Neuronal stem cell (in vitro differentiated cells): ENCODE data around the gene CTDSP2.
A peak's percentile ranks its signal among the peaks of the same experiment; 100 is the strongest.

Experiments
- DNase-seq: peaks from one replicate; pipeline ENCODE4 v3.0.0-alpha.2; 2013; ENCODE audit warnings: low spot score
- H2AFZ ChIP-seq: one replicate; pipeline ENCODE4 v1.6.1; 2013; ENCODE audit warnings: mild to moderate bottlenecking, low read length, inconsistent platforms
- H2AK5ac ChIP-seq: 2 replicates; pipeline ENCODE4 v1.6.1; 2013; ENCODE audit warnings: low read depth, mild to moderate bottlenecking, inconsistent platforms, low read length, moderate library complexity, mixed read lengths
- H2BK120ac ChIP-seq: 2 replicates; pipeline ENCODE4 v1.6.1; 2013; ENCODE audit warnings: low read depth, mild to moderate bottlenecking, inconsistent platforms, low read length, moderate library complexity, mixed read lengths
- H2BK12ac ChIP-seq: one replicate; pipeline ENCODE4 v1.6.1; 2013; ENCODE audit warnings: low read length, inconsistent platforms
- H2BK15ac ChIP-seq: 2 replicates; pipeline ENCODE4 v1.6.1; 2013; ENCODE audit warnings: mild to moderate bottlenecking, low read length, inconsistent platforms, mixed read lengths
- H2BK5ac ChIP-seq: one replicate; pipeline ENCODE4 v1.6.1; 2013; ENCODE audit warnings: inconsistent platforms, mild to moderate bottlenecking, low read length, moderate library complexity
- H3K14ac ChIP-seq: one replicate; pipeline ENCODE4 v1.6.1; 2013; ENCODE audit warnings: low read length, inconsistent platforms
- H3K18ac ChIP-seq: 2 replicates; pipeline ENCODE4 v1.6.1; 2013; ENCODE audit warnings: low read length, inconsistent platforms
- H3K23ac ChIP-seq: 2 replicates; pipeline ENCODE4 v1.6.1; 2013; ENCODE audit warnings: low read depth, mild to moderate bottlenecking, mixed read lengths, low read length, inconsistent platforms; ENCODE audit not compliant: poor library complexity
- H3K27ac ChIP-seq: replicated peaks from 3 replicates; pipeline ENCODE4 v1.5.1; 2013; ENCODE audit warnings: low read length, inconsistent platforms
- H3K27me3 ChIP-seq, 3 experiments: 2 replicates each; pipeline ENCODE4 v1.6.1; 2013; ENCODE audit warnings: low read length in 3 of 3, mild to moderate bottlenecking in 2 of 3, inconsistent platforms in 1 of 3, low read depth in 1 of 3, mixed read lengths in 1 of 3, moderate library complexity in 1 of 3; ENCODE audit not compliant: control insufficient read depth in 3 of 3, insufficient read depth in 3 of 3
- H3K36me3 ChIP-seq, 2 donors: replicated peaks in 1 of 2; 2 replicates each; pipeline ENCODE4 v1.6.1; 2013; ENCODE audit warnings: low read length in 2 of 2; ENCODE audit not compliant: control insufficient read depth in 2 of 2, insufficient read depth in 2 of 2
- H3K4ac ChIP-seq: 2 replicates; pipeline ENCODE4 v1.6.1; 2013; ENCODE audit warnings: inconsistent platforms, mild to moderate bottlenecking, low read length, moderate library complexity
- H3K4me1 ChIP-seq, 2 donors: 1 replicate in 1 of 2; 2 replicates in 1 of 2; pipeline ENCODE4 v1.6.1; 2013; ENCODE audit warnings: low read length in 2 of 2, low read depth in 1 of 2; ENCODE audit not compliant: control insufficient read depth in 2 of 2, insufficient read depth in 1 of 2
- H3K4me2 ChIP-seq: one replicate; pipeline ENCODE4 v1.6.1; 2013; ENCODE audit warnings: mild to moderate bottlenecking, low read length, inconsistent platforms; ENCODE audit not compliant: insufficient read depth, poor library complexity, severe bottlenecking
- H3K4me3 ChIP-seq, 2 donors: 2 replicates each; pipeline ENCODE4 v1.5.1; 2013; ENCODE audit warnings: low read length in 2 of 2, mild to moderate bottlenecking in 2 of 2, inconsistent platforms in 1 of 2, moderate library complexity in 1 of 2
- H3K79me1 ChIP-seq: one replicate; pipeline ENCODE4 v1.6.1; 2013; ENCODE audit warnings: low read depth, mild to moderate bottlenecking, inconsistent platforms, low read length, moderate library complexity
- H3K9ac ChIP-seq: one replicate; pipeline ENCODE4 v1.6.1; 2013; ENCODE audit warnings: mild to moderate bottlenecking, low read depth, low read length, inconsistent platforms; ENCODE audit not compliant: poor library complexity
- H3K9me3 ChIP-seq, 2 donors: replicated peaks in 1 of 2; 2 replicates each; pipeline versions ENCODE3 to v1.6.1; 2013; ENCODE audit warnings: low read length in 2 of 2, mild to moderate bottlenecking in 2 of 2, inconsistent platforms in 1 of 2, low read depth in 1 of 2, mixed read lengths in 1 of 2, moderate library complexity in 1 of 2; ENCODE audit not compliant: control insufficient read depth in 2 of 2, insufficient read depth in 1 of 2
- H4K8ac ChIP-seq: one replicate; pipeline ENCODE4 v1.6.1; 2013; ENCODE audit warnings: low read depth, mild to moderate bottlenecking, inconsistent platforms, low read length, moderate library complexity
- H4K91ac ChIP-seq: one replicate; pipeline ENCODE4 v1.6.1; 2013; ENCODE audit warnings: low read length, low read depth, mild to moderate bottlenecking, inconsistent platforms; ENCODE audit not compliant: poor library complexity
- WGBS, 2 donors: extraction: QIAGEN DNeasy Blood & Tissue Kit; methylation state at CpG; one replicate each; pipeline ENCODE4 v1.1.7; 2013; ENCODE audit warnings: missing lambda C conversion rate in 2 of 2, mixed read lengths in 1 of 2; ENCODE audit not compliant: insufficient read length in 2 of 2, insufficient replicate concordance in 1 of 2; ENCODE audit errors: extremely low coverage in 2 of 2; 5-methylcytosine and 5-hydroxymethylcytosine counted together

The CTDSP2 gene

GRCh38 chr12:57823908-57824640 lies 22.5 kb downstream of the CTDSP2 start:
- Histone ChIP-seq H3K4me1 (no peaks in the 10 kb centered on the region), H3K79me1 (no peaks in the 10 kb centered on the region), H4K91ac (no peak overlapping the region), H3K4ac (no peak overlapping the region), H2BK5ac (no peak overlapping the region), H3K4me2 (no peak overlapping the region), H2AFZ (no peak overlapping the region), H3K9ac (no peak overlapping the region), H4K8ac (no peak overlapping the region), H3K27me3 (no peaks in the 10 kb centered on the region), H2AK5ac (no peak overlapping the region), H2BK15ac (no peak overlapping the region), H2BK12ac (no peak overlapping the region), H3K36me3 (peaks cover 59 to 99% of the 10 kb centered on the region in 2 donors), H3K4me3 (no peak overlapping the region), H3K9me3 (no peaks in the 10 kb centered on the region), H3K14ac (no peak overlapping the region), H2BK120ac (no peak overlapping the region), H3K18ac (no peak overlapping the region), H3K23ac (peak overlapping the region; percentile 29), H3K27ac (no peak overlapping the region)
- no peak for DNase-seq
- WGBS, 2 donors, result no CpG with 5 or more reads among the region's 18 CpGs

- Histone ChIP-seq H4K91ac (no peak overlapping the region), H3K27me3 (no peaks in the 10 kb centered on the region), H2AFZ (no peak overlapping the region), H3K4me1 (no peaks in the 10 kb centered on the region), H4K8ac (no peak overlapping the region), H2BK15ac (no peak overlapping the region), H3K79me1 (no peaks in the 10 kb centered on the region), H3K9me3 (no peaks in the 10 kb centered on the region), H3K18ac (no peak overlapping the region), H2BK12ac (no peak overlapping the region), H2BK120ac (no peak overlapping the region), H3K14ac (no peak overlapping the region), H3K4me3 (peak overlapping the region in 1 of 2 donors; percentile 7), H3K4me2 (no peak overlapping the region), H2BK5ac (no peak overlapping the region), H3K36me3 (peaks cover 56 to 99% of the 10 kb centered on the region in 2 donors), H3K9ac (peak overlapping the region; percentile 38), H2AK5ac (no peak overlapping the region), H3K23ac (peak overlapping the region; percentile 27), H3K27ac (no peak overlapping the region), H3K4ac (no peak overlapping the region)
- no CpG with 5 or more reads among the region's 17 CpGs for WGBS, 2 donors
- no peak for DNase-seq
Observed at GRCh38 chr12:57823131-57823907, 23.2 kb downstream of the CTDSP2 start.

GRCh38 chr12:57822392-57823130 lies 24.0 kb downstream of the CTDSP2 start:
- no CpG with 5 or more reads among the region's 10 CpGs for WGBS, 2 donors
- H3K36me3 ChIP-seq, result peaks cover 53 to 96% of the 10 kb centered on the region in 2 donors

More at GRCh38 chr12:57822392-57823130, 24.0 kb downstream of the CTDSP2 start:
- Histone ChIP-seq H3K4me3 (no peak overlapping the region), H3K9me3 (no peaks in the 10 kb centered on the region), H2BK120ac (no peak overlapping the region), H4K91ac (no peak overlapping the region), H3K79me1 (no peaks in the 10 kb centered on the region), H3K14ac (no peak overlapping the region), H3K4me2 (no peak overlapping the region), H3K9ac (no peak overlapping the region), H3K4ac (no peak overlapping the region), H2BK15ac (no peak overlapping the region), H2BK12ac (no peak overlapping the region), H3K23ac (no peak overlapping the region), H2BK5ac (no peak overlapping the region), H3K27ac (no peak overlapping the region), H2AFZ (no peak overlapping the region), H3K18ac (no peak overlapping the region), H2AK5ac (no peak overlapping the region), H4K8ac (no peak overlapping the region), H3K4me1 (no peaks in the 10 kb centered on the region), H3K27me3 (no peaks in the 10 kb centered on the region)
- no peak for DNase-seq
